ENCODE measurements around the gene KIF21A. TPM values are rescaled to one million over a fixed set of nuclear protein-coding genes. Genes with fewer than 3 reads are reported as not detected.

KIF21A gene
- total and polyA plus RNA-seq, 2 of the 13 experiments (the other 11 are each of a cell fraction or from before 2014, with no cell fraction given): 20.6 to 39.7 TPM

DNA sequence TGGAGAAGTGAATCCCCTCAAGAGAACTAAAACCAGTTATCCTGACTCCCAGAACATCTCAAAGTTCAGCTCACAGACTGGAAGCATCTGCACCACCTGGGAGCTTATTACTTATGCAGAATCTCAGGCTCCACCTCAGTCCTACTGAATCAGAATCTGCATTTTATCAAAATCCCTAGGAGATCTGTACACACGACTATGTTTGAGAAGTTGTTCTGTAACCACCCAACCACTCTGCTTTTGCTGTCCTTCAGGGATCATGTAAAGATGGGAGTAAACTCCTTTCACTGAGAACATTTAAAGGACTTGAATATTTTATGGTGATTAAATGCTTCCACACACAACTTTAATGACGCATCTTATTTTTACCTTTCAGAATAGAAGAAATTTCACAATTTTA, 98.0 kb downstream of the KIF21A start:
- no TSS peak for BruUV-seq (replicated peaks)
- TF ChIP-seq ZNF460 (CRISPR knock-in tag; IDR thresholded peaks at IDR 0.05; ENCODE audit: borderline replicate concordance) (no peak), ZNF768 (CRISPR knock-in tag; IDR thresholded peaks at IDR 0.05) (no peak), TBX2 (CRISPR knock-in tag; IDR thresholded peaks at IDR 0.05; ENCODE audit: borderline replicate concordance) (no peak), HES4 (CRISPR knock-in tag; IDR thresholded peaks at IDR 0.05; ENCODE audit: borderline replicate concordance) (no peak), ZNF644 (CRISPR knock-in tag; IDR thresholded peaks at IDR 0.05; ENCODE audit: low read depth) (no peak), PAWR (CRISPR knock-in tag; IDR thresholded peaks at IDR 0.05; ENCODE audit: borderline replicate concordance) (no peak), FOXK1 (CRISPR knock-in tag; IDR thresholded peaks at IDR 0.05; ENCODE audit: borderline replicate concordance, low read depth) (no peak), THYN1 (CRISPR knock-in tag; IDR thresholded peaks at IDR 0.05; ENCODE audit: borderline replicate concordance, low read depth) (no peak), CENPT (CRISPR knock-in tag; IDR thresholded peaks at IDR 0.05; ENCODE audit: low read depth) (no peak), U2AF2 (IDR thresholded peaks at IDR 0.05; ENCODE audit: low read depth, low read length) (no peak)
- TF ChIP-seq, protein P1, sequence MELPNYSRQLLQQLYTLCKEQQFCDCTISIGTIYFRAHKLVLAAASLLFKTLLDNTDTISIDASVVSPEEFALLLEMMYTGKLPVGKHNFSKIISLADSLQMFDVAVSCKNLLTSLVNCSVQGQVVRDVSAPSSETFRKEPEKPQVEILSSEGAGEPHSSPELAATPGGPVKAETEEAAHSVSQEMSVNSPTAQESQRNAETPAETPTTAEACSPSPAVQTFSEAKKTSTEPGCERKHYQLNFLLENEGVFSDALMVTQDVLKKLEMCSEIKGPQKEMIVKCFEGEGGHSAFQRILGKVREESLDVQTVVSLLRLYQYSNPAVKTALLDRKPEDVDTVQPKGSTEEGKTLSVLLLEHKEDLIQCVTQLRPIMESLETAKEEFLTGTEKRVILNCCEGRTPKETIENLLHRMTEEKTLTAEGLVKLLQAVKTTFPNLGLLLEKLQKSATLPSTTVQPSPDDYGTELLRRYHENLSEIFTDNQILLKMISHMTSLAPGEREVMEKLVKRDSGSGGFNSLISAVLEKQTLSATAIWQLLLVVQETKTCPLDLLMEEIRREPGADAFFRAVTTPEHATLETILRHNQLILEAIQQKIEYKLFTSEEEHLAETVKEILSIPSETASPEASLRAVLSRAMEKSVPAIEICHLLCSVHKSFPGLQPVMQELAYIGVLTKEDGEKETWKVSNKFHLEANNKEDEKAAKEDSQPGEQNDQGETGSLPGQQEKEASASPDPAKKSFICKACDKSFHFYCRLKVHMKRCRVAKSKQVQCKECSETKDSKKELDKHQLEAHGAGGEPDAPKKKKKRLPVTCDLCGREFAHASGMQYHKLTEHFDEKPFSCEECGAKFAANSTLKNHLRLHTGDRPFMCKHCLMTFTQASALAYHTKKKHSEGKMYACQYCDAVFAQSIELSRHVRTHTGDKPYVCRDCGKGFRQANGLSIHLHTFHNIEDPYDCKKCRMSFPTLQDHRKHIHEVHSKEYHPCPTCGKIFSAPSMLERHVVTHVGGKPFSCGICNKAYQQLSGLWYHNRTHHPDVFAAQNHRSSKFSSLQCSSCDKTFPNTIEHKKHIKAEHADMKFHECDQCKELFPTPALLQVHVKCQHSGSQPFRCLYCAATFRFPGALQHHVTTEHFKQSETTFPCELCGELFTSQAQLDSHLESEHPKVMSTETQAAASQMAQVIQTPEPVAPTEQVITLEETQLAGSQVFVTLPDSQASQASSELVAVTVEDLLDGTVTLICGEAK (IDR thresholded peaks at IDR 0.05): no peak
- TF ChIP-seq, protein P1 (CRISPR knock-in tag; IDR thresholded peaks at IDR 0.05): no peak

More for the DNA sequence above, 98.0 kb downstream of the KIF21A start:
- H3K9me3 ChIP-seq (ENCODE audit: low read length): no peaks in the 10 kb centered on the region
- no peaks in the 10 kb centered on the region; a peak in 3 of 5 replicates for H3K36me3 ChIP-seq (replicated peaks in 1 of 2; ENCODE audit: control insufficient read depth in 1 of 2, insufficient read depth in 2 of 2, low read length in 2 of 2)
- no peaks in the 10 kb centered on the region for H3K79me2 ChIP-seq (ENCODE audit: insufficient read depth, low read length)
- H3K27me3 ChIP-seq (ENCODE audit: control insufficient read depth in 1 of 2, insufficient read depth in 2 of 2, low read length in 2 of 2): no peaks in the 10 kb centered on the region
- POLR2A ChIA-PET: no interaction called here
- H3K9ac ChIP-seq (ENCODE audit: insufficient read depth, low read depth, low read length): no peak overlapping the region
- ATAC-seq: no peak
- no peak overlapping the region for H3K27ac ChIP-seq (ENCODE audit: extremely low read length, insufficient read depth, low read length)
- no peak overlapping the region for H3K4me3 ChIP-seq (replicated peaks in 1 of 3; ENCODE audit: insufficient read depth in 1 of 3, low read depth in 2 of 3, low read length in 3 of 3)
- in situ Hi-C loops (cut with HindIII; ENCODE audit: extremely low pct_ligation_motif_present, low pct_unique_long_range_greater_than_20kb) (no loop called here), intact Hi-C loops (cut with micrococcal nuclease; ENCODE audit: unreplicated experiment) (no loop called here)
- H4K20me1 ChIP-seq (ENCODE audit: insufficient read depth, low read length): no peaks in the 10 kb centered on the region
- no peak for DNase-seq (ENCODE audit: low spot score)
- 95% methylated on average over 2 of the region's 2 CpGs for WGBS (ENCODE audit: low lambda C conversion rate)
- FAIRE-seq: no peak
- no peak overlapping the region for H3K4me2 ChIP-seq (ENCODE audit: low read depth, low read length)
- H2AFZ ChIP-seq (ENCODE audit: low read length): no peak overlapping the region
- CTCF ChIA-PET (ENCODE audit: low intra/inter-chr PET ratio, low total read pairs): no interaction called here
- peaks cover 19% of the 10 kb centered on the region for H3K4me1 ChIP-seq (ENCODE audit: insufficient read depth, low read length)
